HG03196 (cell line): ENCODE measurements around the gene TMEM234.

Source experiments
- ATAC-seq: cut with Tn5 transposase; IDR thresholded peaks from one replicate; pipeline ENCODE4 v1.9.1; 2021; ENCODE audit not compliant: unreplicated experiment

TMEM234 gene

GRCh38 chr1:32201011-32201855, 20.9 kb downstream of the TMEM234 start:
- ATAC-seq, result no peak

- no peak for ATAC-seq
These were observed 21.7 kb downstream of the TMEM234 start, which contains the start of gene CCDC28B for GRCh38 chr1:32200226-32201010. CCDC28B (plus strand) TSS chr1:32200595; CDS start chr1:32201936, 1,341 bp downstream.

DNA sequence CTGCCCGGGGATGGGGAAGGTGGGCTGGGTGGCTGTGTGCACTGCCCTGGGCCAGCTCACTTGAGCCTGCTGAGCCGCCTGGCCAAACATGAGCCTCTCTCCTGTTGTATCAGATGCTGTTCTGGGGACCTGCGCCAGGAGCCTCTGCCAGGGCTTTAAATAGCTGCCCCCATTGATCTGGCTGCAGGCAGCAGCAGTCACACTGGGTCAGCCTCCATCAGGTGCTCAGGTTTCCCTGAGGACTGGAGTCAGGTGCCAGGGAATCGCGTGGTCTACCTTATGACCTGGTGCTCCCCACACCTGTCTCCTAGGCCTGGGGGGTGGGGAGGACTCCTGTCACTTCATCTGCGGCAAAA, 22.5 kb downstream of the TMEM234 start:
- ATAC-seq, result no peak

- ATAC-seq, result no peak
These were observed 23.0 kb downstream of the TMEM234 start for GRCh38 chr1:32199043-32199716.

DNA sequence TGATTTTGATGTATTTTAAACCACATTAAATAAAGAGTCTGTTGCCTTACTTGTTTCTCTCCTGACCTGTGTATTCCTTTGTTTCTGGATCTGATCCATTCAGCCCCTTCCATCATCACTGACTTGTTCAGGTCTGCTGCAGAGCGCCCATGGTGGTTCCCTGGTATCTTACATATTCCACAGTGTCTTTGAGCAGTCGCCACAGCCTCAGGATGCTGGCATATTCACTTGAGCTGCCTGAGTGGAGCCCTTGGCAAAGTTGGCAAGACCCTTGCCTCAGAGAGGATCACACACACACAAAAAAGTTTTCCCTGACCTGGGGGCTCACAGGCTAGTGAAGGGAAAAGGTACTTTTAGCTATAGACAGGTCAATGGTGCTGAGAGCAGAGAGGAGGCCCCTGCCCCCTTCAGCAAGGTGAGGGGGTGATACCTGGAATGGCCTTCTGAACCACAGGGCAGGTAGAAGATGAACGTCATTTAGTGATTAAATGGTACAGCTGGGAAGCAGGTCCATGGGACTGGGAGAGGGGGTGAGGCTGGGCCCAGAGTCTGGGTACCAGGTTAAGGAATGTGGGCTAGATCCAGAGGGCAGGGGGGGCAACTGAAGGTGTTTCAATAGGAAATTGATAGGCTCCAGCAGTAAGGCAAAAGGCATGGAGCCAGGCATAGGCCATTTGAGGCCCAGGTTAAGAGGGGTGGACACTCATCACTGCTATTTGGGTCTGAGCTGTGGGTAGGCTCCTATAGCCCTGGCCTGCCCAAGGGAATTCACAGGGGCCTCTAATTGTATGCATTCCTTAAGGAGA, 23.7 kb downstream of the TMEM234 start:
- ATAC-seq, result no peak

GRCh38 chr1:32197837-32198236, 24.3 kb downstream of the TMEM234 start:
- no peak for ATAC-seq

DNA sequence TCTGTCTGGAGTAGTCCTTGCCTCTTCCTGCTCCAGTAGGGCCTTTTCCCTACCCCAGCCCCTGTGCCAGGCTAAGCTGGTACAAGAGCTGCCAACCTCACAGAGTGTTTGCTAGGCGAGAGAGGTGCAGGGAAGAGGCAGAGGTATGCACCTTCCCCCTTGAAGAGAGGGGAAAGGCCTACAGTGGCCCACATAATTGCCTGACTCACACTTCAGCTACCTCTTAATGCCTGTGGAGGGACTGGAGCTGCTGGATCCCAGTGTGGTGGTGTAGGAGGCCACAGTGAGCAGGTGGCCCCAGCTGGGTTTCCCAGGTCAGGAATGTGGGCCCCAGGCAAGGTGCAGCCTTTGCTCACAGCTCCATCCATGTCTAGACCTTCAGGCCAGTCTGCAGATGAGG, 25.1 kb downstream of the TMEM234 start:
- no peak for ATAC-seq

GRCh38 chr1:32195972-32196823, 26.0 kb downstream of the TMEM234 start:
- no peak for ATAC-seq

- no peak for ATAC-seq
These were observed 26.6 kb downstream of the TMEM234 start for GRCh38 chr1:32195531-32195930.

GRCh38 chr1:32194984-32195383, 27.2 kb downstream of the TMEM234 start:
- ATAC-seq, result no peak

GRCh38 chr1:32192220-32192948, 29.8 kb downstream of the TMEM234 start:
- no peak for ATAC-seq

GRCh38 chr1:32187850-32188249, 34.3 kb downstream of the TMEM234 start:
- no peak for ATAC-seq

DNA sequence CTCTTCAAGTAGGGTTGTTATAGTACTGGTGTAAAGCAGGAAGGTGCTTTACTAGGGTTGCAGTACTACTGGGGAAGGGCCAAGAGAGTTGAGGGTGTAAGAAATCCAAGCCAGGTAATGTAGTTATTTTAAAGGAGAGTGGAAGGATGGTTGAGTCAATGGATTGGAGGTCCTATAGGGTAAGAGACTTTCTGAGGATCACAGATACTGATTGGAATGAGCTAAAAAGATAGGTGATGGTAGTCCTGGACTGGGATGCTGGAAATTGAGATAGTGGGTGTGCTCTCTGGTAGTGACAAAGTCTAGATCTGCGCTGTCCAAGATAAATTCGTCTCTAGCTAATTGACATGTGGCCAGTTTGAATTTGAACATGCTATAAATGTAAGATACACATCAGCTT, 35.7 kb downstream of the TMEM234 start:
- no peak for ATAC-seq

DNA sequence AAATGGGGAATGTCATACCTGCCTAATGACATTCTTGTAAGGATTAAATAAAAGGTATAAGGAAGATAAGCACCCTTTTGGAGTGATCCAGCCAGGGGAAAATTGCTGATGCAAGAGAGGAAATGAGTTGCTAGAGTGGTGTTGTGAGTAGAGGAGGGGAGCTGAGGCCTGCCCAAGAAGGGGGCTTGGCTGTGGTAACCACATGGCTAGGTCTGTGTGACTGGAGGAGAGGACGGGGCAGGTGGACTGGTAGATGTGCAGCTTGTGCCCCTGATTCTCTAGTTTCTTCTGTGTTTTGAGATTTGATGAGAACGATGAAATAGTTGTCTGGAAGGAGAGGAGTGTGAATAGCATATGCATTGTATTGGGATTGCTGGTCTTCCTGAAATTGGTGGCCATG, 36.1 kb downstream of the TMEM234 start:
- no peak for ATAC-seq

DNA sequence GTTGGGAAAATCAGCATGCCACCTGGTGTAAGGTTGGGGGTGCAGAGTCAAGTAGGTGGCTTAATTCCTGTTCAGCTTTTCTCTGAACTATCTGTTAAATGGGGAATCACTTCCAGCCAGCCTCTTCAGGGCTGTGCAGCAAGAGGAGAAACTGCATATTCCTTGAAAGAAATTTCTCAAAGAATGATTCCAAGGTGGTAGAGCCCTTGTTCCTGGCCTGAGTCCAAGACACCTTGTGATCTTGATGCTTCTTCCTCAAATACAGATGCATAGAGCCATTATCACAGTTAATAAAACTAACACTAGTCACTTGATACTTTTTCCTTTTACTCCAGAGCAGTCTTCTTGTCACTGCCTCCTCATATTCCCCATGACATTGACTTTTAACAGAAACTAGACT, 37.5 kb downstream of the TMEM234 start:
- ATAC-seq, result no peak

DNA sequence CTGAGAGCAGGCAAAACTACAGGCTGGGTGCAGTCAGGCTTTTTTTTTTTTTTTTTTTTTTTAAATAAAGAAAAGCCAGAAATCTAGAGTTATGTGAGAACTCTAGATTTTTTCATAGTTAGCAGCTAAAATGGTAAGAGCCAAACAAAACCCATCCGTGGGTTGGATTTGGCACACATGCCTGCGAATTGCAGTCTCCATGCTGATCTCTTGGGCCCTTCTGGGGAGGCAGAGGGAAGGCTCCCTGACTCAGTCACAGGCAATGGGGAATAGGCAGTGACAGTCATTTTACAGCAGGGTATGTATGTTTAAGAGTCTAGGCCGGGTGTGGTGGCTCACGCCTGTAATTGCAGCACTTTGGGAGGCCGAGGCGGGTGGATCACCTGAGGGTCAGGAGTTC, 40.1 kb downstream of the TMEM234 start:
- no peak for ATAC-seq

DNA sequence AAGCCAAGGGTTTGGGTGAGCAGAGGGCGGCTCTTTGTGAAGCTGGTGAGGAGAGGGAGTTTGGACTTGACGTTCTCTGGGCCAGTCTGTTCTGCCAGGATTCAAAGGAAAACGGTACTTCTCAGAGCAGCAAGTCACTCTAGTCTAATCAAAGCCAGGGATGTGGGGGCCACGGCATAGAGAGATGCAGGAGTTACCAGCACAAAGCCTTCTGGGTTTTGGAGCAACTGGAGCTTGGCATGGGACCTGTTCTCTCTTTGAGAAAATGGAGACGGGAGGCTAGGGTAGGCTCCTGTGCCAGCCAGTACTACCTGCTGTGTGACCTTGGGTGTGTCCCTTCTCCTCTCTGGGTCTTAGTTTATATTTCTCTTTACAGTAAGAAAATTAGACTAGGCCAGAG, 40.6 kb downstream of the TMEM234 start:
- ATAC-seq, result no peak

DNA sequence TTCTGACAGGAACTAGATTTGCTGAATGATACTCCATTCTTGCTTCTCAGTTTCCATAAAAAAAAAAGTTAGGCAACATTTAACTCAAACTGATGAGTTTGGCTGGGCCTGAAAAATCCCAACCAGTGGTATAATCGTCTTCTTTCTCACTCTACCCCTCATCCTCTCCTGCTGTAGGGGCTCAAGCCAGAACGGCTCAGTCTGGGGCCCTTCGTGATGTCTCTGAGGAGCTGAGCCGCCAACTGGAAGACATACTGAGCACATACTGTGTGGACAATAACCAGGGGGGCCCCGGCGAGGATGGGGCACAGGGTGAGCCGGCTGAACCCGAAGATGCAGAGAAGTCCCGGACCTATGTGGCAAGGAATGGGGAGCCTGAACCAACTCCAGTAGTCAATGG, 41.1 kb downstream of the TMEM234 start:
- ATAC-seq, result no peak
